Measurements from ENCODE around the gene TXNL1. TPM values are rescaled to one million over a fixed set of nuclear protein-coding genes. Genes with fewer than 3 reads are reported as not detected.

The TXNL1 gene
- total and polyA plus RNA-seq, 2 of the 8 experiments (the other 6 are each of a cell fraction or from before 2014, with no cell fraction given), result 35.1 to 85.8 TPM

GRCh38 chr18:56647951-56648893, 9.8 kb upstream of the TXNL1 start (continued):
- no peak for TF ChIP-seq YY1 (IDR thresholded peaks at IDR 0.05; ENCODE audit: low read depth, low read length)

All from H1 (cell line).